T-cell (primary cell): ENCODE results near the gene DDIAS. TPM values are rescaled to one million over a fixed set of nuclear protein-coding genes. Genes with fewer than 3 reads are reported as not detected.
"Not testable (repeated sequence)": the region's sequence is repeated elsewhere in the genome, so short reads cannot be mapped to it uniquely, and the experiment has no call there.

Source experiments
- ATAC-seq, 4 experiments: fragments of 200-7000 bp in 3 of 4; fragments of 150-1000 bp in 1 of 4; cut with Tn5 transposase; replicated peaks in 1 of 4; 1 replicate in 3 of 4; 2 replicates in 1 of 4; pipeline ENCODE4 v1.10.0; 2021; ENCODE audit warnings: moderate library complexity in 3 of 4, mild to moderate bottlenecking in 2 of 4, moderate number of reproducible peaks in 1 of 4
- CTCF ChIA-PET, 2 donors: fragments of 300-600 bp; sonication (Branson Sonifier 250); formaldehyde crosslinking; loops; one replicate each; lab custom pipeline; 2022; ENCODE audit warnings: antibody characterized with exemption in 2 of 2; lab: Charles Lee
- POLR2A ChIA-PET, 2 donors: fragments of 300-600 bp; sonication (Branson Sonifier 250); formaldehyde crosslinking; loops; one replicate each; lab custom pipeline; 2022; ENCODE audit warnings: antibody characterized with exemption in 2 of 2; lab: Charles Lee
- DNase-seq, 35 experiments: peaks; one replicate each; pipeline versions ENCODE4 v3.0.0 to v3.0.0-alpha.2; 2013 to 2023
- H3K27ac ChIP-seq: one replicate; pipeline ENCODE4 v1.5.1; 2013; ENCODE audit warnings: low read length
- H3K27me3 ChIP-seq, 2 experiments: replicated peaks in 1 of 2; 1 replicate in 1 of 2; 2 replicates in 1 of 2; pipeline versions ENCODE4 v1.6.1 to v1.7.0; 2013; ENCODE audit warnings: low read length in 1 of 2, mixed read lengths in 1 of 2; ENCODE audit not compliant: control insufficient read depth in 2 of 2, insufficient read depth in 2 of 2; ENCODE audit errors: extremely low read depth in 1 of 2
- H3K36me3 ChIP-seq, 2 donors: 1 replicate in 1 of 2; 2 replicates in 1 of 2; pipeline versions ENCODE4 v1.6.1 to v1.7.0; 2013; ENCODE audit warnings: low read length in 1 of 2; ENCODE audit not compliant: control insufficient read depth in 2 of 2, insufficient read depth in 1 of 2; ENCODE audit errors: extremely low read depth in 1 of 2
- H3K4me1 ChIP-seq, 2 experiments: 1 replicate in 1 of 2; 2 replicates in 1 of 2; pipeline versions ENCODE4 v1.6.1 to v1.7.0; 2013; ENCODE audit warnings: low read length in 2 of 2, mixed read lengths in 1 of 2; ENCODE audit not compliant: insufficient read depth in 2 of 2, control insufficient read depth in 1 of 2; ENCODE audit errors: extremely low read depth in 1 of 2
- H3K4me3 ChIP-seq, 2 donors: 1 replicate in 1 of 2; 2 replicates in 1 of 2; pipeline versions ENCODE4 v1.5.1 to v1.7.0; 2013; ENCODE audit warnings: mild to moderate bottlenecking in 2 of 2, low read length in 1 of 2, moderate library complexity in 1 of 2; ENCODE audit not compliant: control insufficient read depth in 1 of 2; ENCODE audit errors: extremely low read depth in 1 of 2
- H3K9me3 ChIP-seq: 2 replicates; pipeline ENCODE4 v1.7.0; 2013
- H3K27ac Mint-ChIP-seq, 2 donors: one replicate each; pipeline ENCODE4 v1.8.0; 2020 to 2021; ENCODE audit warnings: mild to moderate bottlenecking in 2 of 2, mixed read lengths in 2 of 2
- H3K27me3 Mint-ChIP-seq, 2 donors: one replicate each; pipeline ENCODE4 v1.8.0; 2021 to 2022; ENCODE audit warnings: mixed read lengths in 2 of 2
- H3K36me3 Mint-ChIP-seq: one replicate; pipeline ENCODE4 v1.8.0; 2021; ENCODE audit warnings: mixed read lengths
- H3K4me1 Mint-ChIP-seq, 3 donors: one replicate each; pipeline ENCODE4 v1.8.0; 2020 to 2022; ENCODE audit warnings: mixed read lengths in 3 of 3, mild to moderate bottlenecking in 1 of 3
- H3K4me3 Mint-ChIP-seq, 3 donors: one replicate each; pipeline ENCODE4 v1.8.0; 2020 to 2022; ENCODE audit warnings: mild to moderate bottlenecking in 3 of 3, mixed read lengths in 3 of 3, moderate library complexity in 3 of 3
- H3K9me3 Mint-ChIP-seq, 3 donors: one replicate each; pipeline ENCODE4 v1.8.0; 2020 to 2022; ENCODE audit warnings: mixed read lengths in 3 of 3
- WGBS: methylation state at CpG from one replicate; pipeline ENCODE4 v1.1.5; 2013; ENCODE audit warnings: missing lambda C conversion rate; ENCODE audit not compliant: insufficient coverage; 5-methylcytosine and 5-hydroxymethylcytosine counted together
- total RNA-seq, 35 experiments: library from RNA in 6 of 35; stranded (reverse) in 6 of 35; fragments of 120-200 nt in 1 of 35; gene quantifications; one replicate each; pipeline versions ENCODE4 v1.2.1 to v1.2.4 and lab custom pipeline; 2013 to 2026

The DDIAS gene
- total RNA-seq, 5 donors from 2014 or later (not counting 1 experiment from before 2014, with no cell fraction given), result 0.55 to 1.9 (median 1.3) TPM

- CTCF ChIA-PET, result interaction anchor here in 1 of 2 donors (0.7 kb wide), 1 partner anchor 16 kb away, joined by 3 read pairs; no protein-coding TSS in a partner anchor
- POLR2A ChIA-PET, DNase-seq, H3K4me3 Mint-ChIP-seq, H3K27me3 ChIP-seq, H3K27ac Mint-ChIP-seq, H3K27me3 Mint-ChIP-seq, H3K4me3 ChIP-seq, H3K9me3 ChIP-seq, H3K27ac ChIP-seq, H3K4me1 ChIP-seq, ATAC-seq, H3K36me3 ChIP-seq, H3K36me3 Mint-ChIP-seq: not testable (repeated sequence)
- Mint-ChIP-seq H3K9me3 (peaks cover 0 to 16% (median 5%) of the 10 kb centered on the region in 3 donors), H3K4me1 (peaks cover 13 to 20% (median 14%) of the 10 kb centered on the region in 3 donors)
- WGBS, result 100% methylated on average over 1 of the region's 1 CpG
Measured at GRCh38 chr11:82943430-82943829, 41.9 kb downstream of the DDIAS start.

GRCh38 chr11:82944198-82944597 lies 42.7 kb downstream of the DDIAS start:
- DNase-seq (no peak), ATAC-seq (no peak)
- peaks cover 13 to 20% (median 14%) of the 10 kb centered on the region in 3 donors for H3K4me1 Mint-ChIP-seq
- peaks cover under 1% of the 10 kb centered on the region for H3K9me3 ChIP-seq
- H3K9me3 Mint-ChIP-seq, result peaks cover 0 to 17% (median 5%) of the 10 kb centered on the region in 3 donors
- no peaks in the 10 kb centered on the region for H3K36me3 ChIP-seq
- no peaks in the 10 kb centered on the region for H3K27me3 Mint-ChIP-seq
- ChIA-PET POLR2A (no interaction called here), CTCF (interaction anchor here in 1 of 2 donors (0.7 kb wide), 1 partner anchor 17 kb away, joined by 3 read pairs; no protein-coding TSS in a partner anchor)
- no peak overlapping the region for H3K4me3 Mint-ChIP-seq
- no peak overlapping the region for H3K27ac ChIP-seq
- H3K36me3 Mint-ChIP-seq, result no peaks in the 10 kb centered on the region
- no peaks in the 10 kb centered on the region for H3K4me1 ChIP-seq
- 87% methylated on average over 2 of the region's 2 CpGs for WGBS
- H3K4me3 ChIP-seq, result no peak overlapping the region
- H3K27me3 ChIP-seq, result no peaks in the 10 kb centered on the region
- H3K27ac Mint-ChIP-seq, result no peak overlapping the region

GRCh38 chr11:82945041-82945440 lies 43.5 kb downstream of the DDIAS start:
- H3K4me3 Mint-ChIP-seq, H3K27me3 ChIP-seq, H3K9me3 ChIP-seq, H3K4me3 ChIP-seq, H3K36me3 ChIP-seq, H3K27ac ChIP-seq, ATAC-seq, H3K27me3 Mint-ChIP-seq, H3K4me1 ChIP-seq, DNase-seq, H3K36me3 Mint-ChIP-seq, CTCF ChIA-PET: not testable (repeated sequence)
- POLR2A ChIA-PET, result interaction anchor here in 1 of 2 donors (0.5 kb wide), 1 partner anchor 12 kb away, joined by 5 read pairs; no protein-coding TSS in a partner anchor
- peaks cover 11 to 20% (median 14%) of the 10 kb centered on the region in 3 donors for H3K4me1 Mint-ChIP-seq
- 88% methylated on average over 1 of the region's 1 CpG for WGBS
- peak overlapping the region in 1 of 2 donors; percentile 16 for H3K27ac Mint-ChIP-seq
- H3K9me3 Mint-ChIP-seq, result peaks cover 0 to 23% (median 5%) of the 10 kb centered on the region in 3 donors

GRCh38 chr11:82945682-82946081 lies 44.1 kb downstream of the DDIAS start:
- Mint-ChIP-seq H3K4me3 (no peak overlapping the region), H3K4me1 (peaks cover 4 to 18% (median 12%) of the 10 kb centered on the region in 3 donors)
- CTCF ChIA-PET, result no interaction called here

GRCh38 chr11:82949352-82949751 lies 47.8 kb downstream of the DDIAS start:
- no peaks in the 10 kb centered on the region for H3K36me3 ChIP-seq
- no peak overlapping the region for H3K27ac Mint-ChIP-seq
- no peaks in the 10 kb centered on the region for H3K27me3 ChIP-seq
- peaks cover 23% of the 10 kb centered on the region for H3K36me3 Mint-ChIP-seq
- H3K27me3 Mint-ChIP-seq, result no peaks in the 10 kb centered on the region
- CTCF ChIA-PET, result no interaction called here
- no peak for ATAC-seq
- no peak overlapping the region for H3K27ac ChIP-seq
- no peak overlapping the region for H3K4me3 Mint-ChIP-seq
- POLR2A ChIA-PET, result no interaction called here
- H3K9me3 Mint-ChIP-seq, result peaks cover 14 to 37% (median 21%) of the 10 kb centered on the region in 3 donors
- no peaks in the 10 kb centered on the region for H3K4me1 ChIP-seq
- peaks cover 6% of the 10 kb centered on the region for H3K9me3 ChIP-seq
- H3K4me1 Mint-ChIP-seq, result peaks cover 3 to 16% (median 14%) of the 10 kb centered on the region in 3 donors
- no peak for DNase-seq
- no peak overlapping the region for H3K4me3 ChIP-seq

More at GRCh38 chr11:82945682-82946081, 44.1 kb downstream of the DDIAS start:
- H3K9me3 Mint-ChIP-seq, result peaks cover 0 to 22% (median 5%) of the 10 kb centered on the region in 3 donors
- no peaks in the 10 kb centered on the region for H3K4me1 ChIP-seq
- no peak overlapping the region for H3K27ac ChIP-seq
- no peak overlapping the region for H3K27ac Mint-ChIP-seq
- DNase-seq, result no peak
- no peaks in the 10 kb centered on the region for H3K27me3 Mint-ChIP-seq
- no peaks in the 10 kb centered on the region for H3K36me3 ChIP-seq
- no peaks in the 10 kb centered on the region for H3K36me3 Mint-ChIP-seq
- no peak for ATAC-seq
- peaks cover 3% of the 10 kb centered on the region for H3K9me3 ChIP-seq
- H3K4me3 ChIP-seq, result no peak overlapping the region
- POLR2A ChIA-PET, result interaction anchor here (0.5 to 0.7 kb wide), 3 partner anchors 13 to 162 kb away, joined by 3 to 5 read pairs (median 4); no protein-coding TSS in a partner anchor
- H3K27me3 ChIP-seq, result no peaks in the 10 kb centered on the region

- H3K27ac Mint-ChIP-seq, CTCF ChIA-PET, H3K9me3 ChIP-seq, H3K27me3 ChIP-seq, H3K27me3 Mint-ChIP-seq, H3K27ac ChIP-seq, POLR2A ChIA-PET, ATAC-seq, DNase-seq, H3K4me3 Mint-ChIP-seq, H3K4me1 ChIP-seq, H3K36me3 ChIP-seq, H3K4me3 ChIP-seq: not testable (repeated sequence)
- no CpG with 5 or more reads among the region's 2 CpGs for WGBS
- Mint-ChIP-seq H3K36me3 (peaks cover 33% of the 10 kb centered on the region), H3K9me3 (peaks cover 24 to 47% (median 30%) of the 10 kb centered on the region in 3 donors), H3K4me1 (peaks cover 14 to 26% (median 25%) of the 10 kb centered on the region in 3 donors)
Measured at GRCh38 chr11:82950502-82950901, 49.0 kb downstream of the DDIAS start.
